NOMO-1 treated with DMSO at 0.1 percent for 48 hours (cell line): ENCODE results near the gene AANAT.
A peak's percentile ranks its signal among the peaks of the same experiment; 100 is the strongest.

Experiments used
- DNase-seq: peaks from one replicate; lab custom pipeline; 2025; ENCODE audit not compliant: unreplicated experiment; lab: John Stamatoyannopoulos, UW

Gene AANAT

GRCh38 chr17:76441686-76442340 is 25.6 kb upstream of the AANAT start:
- no peak for DNase-seq

DNA sequence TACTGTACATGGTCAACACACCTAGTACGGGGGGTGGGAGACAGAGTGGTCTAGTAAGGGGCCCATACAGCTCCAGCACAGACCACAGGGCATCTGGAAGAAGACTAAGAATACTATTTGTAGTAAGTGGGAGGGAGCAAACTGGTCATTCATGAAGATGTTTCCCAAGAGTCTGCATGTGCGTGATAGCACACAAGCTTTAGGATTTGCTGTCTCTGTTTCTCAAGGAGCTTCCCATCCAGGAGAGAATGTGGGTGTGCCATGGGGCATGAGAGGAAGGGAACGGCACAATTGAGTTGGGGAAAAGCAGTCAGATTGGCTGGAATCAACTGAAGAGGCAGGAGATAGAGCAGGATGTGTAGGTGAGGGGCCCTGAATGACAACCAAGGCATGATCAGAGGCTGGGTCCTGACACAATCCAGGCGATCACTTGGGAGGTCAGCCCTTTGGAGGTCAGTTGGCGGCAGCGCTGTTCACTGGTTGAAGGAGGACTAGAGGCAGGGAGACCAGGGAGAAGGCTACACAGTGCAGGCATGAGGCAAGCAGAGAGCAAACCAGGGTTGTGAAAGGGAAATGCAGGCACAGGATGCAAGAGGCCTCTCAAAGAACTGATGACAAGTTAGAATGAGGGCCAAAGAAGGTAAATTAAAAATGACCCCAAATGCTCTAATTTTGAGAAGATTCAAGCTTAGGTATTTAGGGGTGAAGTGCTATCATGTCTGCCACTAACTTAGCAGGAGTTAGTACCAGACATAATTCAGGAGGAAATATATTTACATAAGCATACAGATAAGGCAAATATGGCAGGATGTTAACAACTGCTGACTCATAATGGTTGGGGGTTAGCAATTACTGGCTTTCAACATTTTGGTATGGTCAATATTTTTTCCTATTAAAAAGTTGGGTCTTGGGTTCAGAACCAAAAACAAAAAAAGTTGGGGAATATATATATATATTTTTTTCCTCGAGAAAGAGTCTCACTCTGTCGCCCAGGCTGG is 24.8 kb upstream of the AANAT start:
- DNase-seq, result no peak

- DNase-seq, result no peak
Observed at GRCh38 chr17:76444518-76445311, 22.7 kb upstream of the AANAT start.

DNA sequence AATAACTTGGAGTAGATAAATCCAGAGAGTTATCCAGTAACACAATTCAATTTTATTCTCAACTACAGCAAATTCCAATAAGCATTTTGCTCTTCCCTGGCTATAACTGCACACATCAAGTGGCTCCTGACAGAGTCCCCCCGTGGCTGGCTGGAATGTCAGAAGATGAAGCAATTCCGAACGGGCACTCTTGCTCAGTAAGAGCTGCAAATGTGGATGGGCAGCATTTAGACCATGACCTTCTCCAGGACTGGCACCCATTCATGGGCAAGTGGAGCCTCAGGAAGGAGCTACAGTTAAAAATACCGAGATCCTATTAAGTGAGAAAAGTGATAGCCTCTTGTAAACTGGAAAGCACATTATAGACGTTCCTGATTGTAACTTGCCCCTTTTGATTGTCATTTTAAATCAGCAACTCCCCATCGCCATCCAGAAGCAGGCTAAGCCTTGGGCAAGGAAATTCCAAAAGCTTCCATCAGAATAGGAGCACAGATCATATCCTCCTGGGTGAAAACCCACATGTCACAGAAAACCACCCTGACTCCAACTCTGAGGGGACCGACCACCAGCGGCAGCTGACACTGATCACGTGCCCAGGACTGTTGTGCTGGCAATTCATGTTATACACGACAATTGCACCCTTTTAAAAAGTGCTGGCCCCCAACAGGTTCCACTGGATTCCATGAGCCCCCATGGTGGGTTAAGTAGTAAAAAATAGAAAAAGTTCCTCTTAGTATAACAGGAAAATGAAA is 21.5 kb upstream of the AANAT start:
- no peak for DNase-seq

DNA sequence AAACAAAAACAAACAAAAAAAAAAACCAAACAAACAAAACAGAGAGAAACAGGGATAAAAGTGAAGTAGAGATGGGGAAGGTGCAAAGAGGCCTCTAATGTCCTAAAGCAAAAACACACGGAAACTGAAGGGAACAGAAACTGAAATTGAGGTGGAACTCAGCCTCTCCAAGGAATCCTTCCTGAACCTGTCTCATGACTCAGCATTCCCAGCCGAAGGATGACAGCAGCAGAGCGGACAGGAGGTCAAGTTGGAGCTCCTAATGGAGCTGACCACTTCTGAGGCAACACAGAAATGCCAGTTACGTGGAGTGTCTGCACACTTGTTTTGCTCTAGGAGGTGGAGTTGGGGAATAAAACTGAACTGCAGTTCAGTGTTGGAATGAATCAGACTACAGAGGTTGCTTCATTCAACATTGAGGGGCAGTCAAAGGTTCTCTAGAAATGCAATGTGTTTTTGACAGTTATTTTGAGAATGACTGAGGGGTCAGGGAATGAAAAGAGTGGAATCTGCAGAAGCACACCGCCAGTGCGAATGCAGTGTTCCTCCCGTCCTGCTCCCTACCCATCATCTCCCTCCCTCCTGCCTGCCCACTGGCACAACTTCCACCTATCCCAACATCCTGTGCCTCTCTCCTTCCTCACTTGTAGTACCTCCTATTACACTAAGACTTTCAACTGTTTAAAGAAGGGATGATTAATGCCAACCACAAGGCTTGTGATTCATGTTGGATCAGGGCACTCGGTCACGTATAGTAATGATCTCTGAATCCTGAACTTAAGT is 20.8 kb upstream of the AANAT start:
- peak; percentile 10 for DNase-seq

DNA sequence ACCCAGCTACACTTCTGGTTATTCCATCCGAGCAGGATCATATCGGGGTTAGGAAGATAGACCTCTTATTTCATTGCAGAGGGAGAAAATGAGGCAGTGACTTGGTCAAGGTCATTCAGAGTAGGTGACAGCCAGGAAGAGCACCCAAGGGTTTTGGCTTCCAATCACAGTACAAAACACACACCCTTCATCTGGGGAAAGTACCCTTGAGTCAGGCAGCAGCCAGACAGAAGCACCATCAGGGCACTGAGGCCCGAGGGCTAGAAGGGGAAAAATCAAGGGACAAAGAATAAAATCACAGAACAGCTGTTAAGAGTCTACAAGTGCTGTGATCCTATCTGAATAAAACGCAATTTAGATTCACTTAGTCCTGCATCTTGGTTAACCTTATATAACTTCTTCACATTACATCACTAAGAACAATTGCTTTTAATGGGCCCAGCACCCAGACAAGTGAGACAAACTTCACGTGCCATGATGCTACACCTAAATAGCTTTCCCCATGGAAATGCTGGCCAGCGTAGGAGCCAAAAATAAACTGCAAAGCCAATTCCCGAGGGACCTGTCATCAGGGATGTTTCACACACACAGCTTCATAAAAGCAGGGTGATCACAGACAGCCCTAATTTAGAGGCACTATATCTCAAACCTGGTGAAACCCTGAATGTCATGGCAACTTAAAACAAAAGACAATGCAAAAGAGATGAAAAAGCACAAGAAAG is 19.3 kb upstream of the AANAT start:
- no peak for DNase-seq

- DNase-seq, result no peak
Observed at GRCh38 chr17:76449126-76449525, 18.3 kb upstream of the AANAT start.

DNA sequence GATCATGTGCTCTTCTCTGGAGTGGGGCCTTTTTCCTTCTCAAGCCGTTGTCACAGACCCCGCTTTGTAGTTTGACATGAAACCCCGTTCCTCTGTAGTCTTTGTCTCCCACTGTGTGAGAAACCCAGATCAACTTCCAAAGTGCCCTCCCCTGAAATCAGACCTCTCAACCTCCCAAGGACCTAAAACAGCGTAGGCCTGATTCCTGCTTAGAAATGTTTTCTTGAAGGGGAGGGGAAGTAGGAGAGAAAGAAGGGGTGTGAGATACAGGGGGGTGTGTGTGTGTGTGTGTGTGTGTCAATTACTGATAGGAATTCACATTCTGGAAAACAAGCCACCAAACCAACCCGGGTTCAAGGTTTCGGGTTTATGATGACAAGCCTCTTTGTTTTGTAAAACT is 15.9 kb upstream of the AANAT start:
- DNase-seq, result no peak

DNA sequence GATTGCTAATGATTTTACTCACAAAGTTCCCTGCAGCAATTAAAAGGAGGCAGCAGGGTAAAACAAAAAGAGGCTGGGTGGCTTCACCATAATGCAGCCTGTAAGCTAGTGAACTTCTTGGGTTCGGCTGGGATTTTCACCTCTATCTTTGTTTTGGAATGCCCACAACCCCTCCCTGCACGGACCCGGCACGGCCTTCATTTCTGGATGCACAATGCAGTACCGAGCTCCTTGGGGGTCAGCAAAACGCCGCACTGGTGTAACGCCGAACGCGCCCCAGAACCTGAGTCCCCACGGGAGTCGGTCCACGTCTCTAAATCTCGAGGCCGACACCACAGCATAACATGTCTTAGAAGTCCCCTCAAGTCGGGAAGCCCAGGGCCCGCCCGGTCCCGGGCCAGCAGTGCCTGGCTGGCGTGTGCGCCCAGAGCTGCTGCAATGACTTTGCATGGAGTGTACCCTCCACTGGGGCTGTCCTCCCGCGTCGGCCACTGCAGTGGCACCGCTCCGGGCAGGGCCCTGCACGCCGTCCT is 15.2 kb upstream of the AANAT start:
- DNase-seq, result no peak

DNA sequence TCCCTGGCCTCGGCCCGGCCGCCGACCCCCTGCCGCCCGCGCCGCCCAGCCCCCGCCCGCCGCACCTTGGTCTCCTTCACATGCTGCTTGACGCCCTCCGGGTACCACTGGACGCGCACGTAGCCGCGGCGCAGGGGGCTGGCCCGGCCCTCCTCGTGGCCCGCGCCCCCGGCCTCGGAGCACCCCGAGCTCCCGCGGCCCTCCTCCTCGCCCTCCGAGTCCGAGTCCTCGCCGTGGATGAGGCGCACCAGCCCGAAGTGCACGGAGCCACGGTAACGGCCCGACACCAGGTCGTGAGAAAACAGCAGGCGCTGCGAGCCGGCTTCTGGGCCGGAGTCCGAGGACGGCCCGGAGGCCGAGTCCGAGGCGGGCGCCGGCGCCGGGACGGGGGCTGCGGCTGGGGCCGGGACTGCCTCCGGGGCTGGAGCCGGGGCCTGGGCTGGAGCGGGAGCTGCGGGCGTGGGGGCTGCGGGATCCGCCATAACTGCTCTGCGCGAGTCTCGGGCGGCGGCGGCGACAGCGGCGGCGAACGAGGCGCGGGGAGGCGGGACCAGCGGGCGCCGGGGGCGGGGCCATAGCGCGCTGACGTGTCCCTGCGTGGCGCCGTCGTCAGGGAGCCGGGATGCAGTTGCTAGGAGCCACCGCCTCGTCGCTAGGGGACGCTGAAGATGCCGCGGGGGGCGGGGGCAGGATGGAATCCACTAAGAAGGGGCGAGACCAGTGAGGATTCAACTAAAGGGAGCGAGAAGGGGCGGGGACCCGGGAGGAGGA is 14.6 kb upstream of the AANAT start, which contains the start of gene UBE2O:
Gene UBE2O, minus strand, starts transcription at position 493 of the 771 bp plus-strand sequence. Its CDS starts 11 bp downstream, at position 482.
- DNase-seq, result peak; percentile 81

- DNase-seq, result no peak
Observed at GRCh38 chr17:76453431-76453743, 14.0 kb upstream of the AANAT start.

DNA sequence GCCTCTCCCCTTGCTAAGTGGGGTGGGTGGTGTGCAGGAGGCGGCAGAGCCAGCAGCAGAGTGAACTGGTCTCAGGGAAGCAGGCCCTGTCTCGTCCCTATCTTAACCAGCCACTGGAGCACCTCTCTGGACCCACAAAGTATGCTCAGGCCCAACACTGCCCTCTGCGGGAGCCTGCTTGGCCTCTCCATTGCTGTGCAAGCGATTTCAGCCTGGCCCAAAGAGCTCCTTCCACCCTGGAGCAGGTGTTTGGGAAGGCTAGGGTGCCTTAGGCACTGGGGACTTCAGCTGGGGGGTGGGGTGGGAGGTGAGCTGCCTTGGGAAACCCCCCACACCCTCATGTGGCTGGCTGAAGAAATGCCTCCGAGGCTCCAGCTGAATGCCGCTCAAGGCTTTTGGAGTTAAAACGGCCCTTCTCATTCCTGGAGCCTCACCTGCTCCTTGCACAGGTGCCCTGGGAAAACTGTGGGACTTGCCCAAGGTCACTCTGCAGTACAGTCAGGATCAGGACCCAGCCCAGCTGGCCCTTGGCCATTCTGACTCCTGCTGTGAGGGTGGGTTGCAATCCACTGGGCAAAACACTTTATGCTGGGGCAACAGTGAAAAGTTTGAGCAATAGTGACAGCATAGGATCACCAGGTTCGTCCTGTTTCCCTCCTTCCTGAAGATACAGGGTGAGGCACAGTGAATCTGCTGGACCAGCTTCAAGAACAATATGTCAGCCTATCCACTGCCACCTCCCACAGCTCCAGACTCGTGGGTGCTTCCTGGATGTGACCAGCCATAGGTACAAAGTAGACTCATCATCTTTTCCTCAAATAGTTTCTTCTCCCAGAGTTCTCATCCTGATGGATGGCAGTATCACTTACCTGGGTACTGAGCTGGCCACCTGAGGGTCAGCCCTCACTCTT is 8.6 kb upstream of the AANAT start:
- no peak for DNase-seq

GRCh38 chr17:76459674-76460073 is 7.7 kb upstream of the AANAT start:
- no peak for DNase-seq

- DNase-seq, result no peak
Observed at GRCh38 chr17:76461765-76462555, 5.4 kb upstream of the AANAT start.

- no peak for DNase-seq
Observed at GRCh38 chr17:76462556-76463290, 4.7 kb upstream of the AANAT start.

DNA sequence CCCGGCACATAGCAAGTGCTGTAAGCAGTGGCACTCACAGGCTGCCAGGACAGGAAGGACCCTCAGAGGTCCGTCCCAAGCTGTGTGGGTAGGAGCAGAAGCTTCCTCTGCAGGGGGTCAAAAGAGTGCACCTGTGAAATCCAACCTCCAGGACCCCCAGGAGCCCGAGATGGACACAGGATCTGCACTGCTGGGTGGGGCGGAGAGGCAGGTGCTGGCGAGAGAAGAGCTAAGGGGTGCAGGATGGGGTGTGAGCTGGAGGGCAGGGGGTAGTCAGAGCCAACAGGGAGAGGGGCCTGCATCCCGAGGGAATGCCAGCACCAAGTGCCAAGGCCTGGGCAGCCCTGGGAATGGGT is 650 bp upstream of the AANAT start:
- no peak for DNase-seq
